ENCODE data around the gene TBCC. TPM values are rescaled to one million over a fixed set of nuclear protein-coding genes. Genes with fewer than 3 reads are reported as not detected.

Gene TBCC
- total and polyA plus RNA-seq, 10 of the 15 experiments (the other 5 are each of a cell fraction or from before 2014, with no cell fraction given): 2.5 to 41.9 (median 20.3) TPM

DNA sequence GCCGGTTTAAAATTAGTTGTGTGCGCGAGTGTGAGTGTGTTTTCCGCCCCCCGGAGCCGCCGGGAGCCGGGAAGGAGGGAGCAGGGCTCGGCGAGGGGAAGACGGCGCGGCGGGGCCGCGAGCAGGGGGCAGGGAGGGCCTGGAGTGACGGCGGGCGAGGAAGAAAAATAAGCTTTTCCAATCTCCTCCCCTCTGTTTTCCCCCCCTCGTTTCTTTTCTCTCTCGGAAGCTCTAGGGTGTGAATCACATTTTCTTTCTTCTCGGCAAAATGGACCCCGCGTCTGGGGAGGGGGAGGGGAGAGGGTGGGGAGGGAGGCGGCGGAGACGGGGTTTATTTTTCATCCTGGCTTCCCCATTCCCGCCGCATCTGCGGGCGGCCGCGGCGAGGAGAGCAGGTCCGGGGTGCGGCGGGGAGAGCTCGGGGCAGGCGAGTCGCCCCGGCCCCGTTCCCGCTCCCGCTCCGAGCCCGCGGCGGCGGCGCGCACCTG, 36.8 kb upstream of the TBCC start (continued):
- TF ChIP-seq, protein P1, sequence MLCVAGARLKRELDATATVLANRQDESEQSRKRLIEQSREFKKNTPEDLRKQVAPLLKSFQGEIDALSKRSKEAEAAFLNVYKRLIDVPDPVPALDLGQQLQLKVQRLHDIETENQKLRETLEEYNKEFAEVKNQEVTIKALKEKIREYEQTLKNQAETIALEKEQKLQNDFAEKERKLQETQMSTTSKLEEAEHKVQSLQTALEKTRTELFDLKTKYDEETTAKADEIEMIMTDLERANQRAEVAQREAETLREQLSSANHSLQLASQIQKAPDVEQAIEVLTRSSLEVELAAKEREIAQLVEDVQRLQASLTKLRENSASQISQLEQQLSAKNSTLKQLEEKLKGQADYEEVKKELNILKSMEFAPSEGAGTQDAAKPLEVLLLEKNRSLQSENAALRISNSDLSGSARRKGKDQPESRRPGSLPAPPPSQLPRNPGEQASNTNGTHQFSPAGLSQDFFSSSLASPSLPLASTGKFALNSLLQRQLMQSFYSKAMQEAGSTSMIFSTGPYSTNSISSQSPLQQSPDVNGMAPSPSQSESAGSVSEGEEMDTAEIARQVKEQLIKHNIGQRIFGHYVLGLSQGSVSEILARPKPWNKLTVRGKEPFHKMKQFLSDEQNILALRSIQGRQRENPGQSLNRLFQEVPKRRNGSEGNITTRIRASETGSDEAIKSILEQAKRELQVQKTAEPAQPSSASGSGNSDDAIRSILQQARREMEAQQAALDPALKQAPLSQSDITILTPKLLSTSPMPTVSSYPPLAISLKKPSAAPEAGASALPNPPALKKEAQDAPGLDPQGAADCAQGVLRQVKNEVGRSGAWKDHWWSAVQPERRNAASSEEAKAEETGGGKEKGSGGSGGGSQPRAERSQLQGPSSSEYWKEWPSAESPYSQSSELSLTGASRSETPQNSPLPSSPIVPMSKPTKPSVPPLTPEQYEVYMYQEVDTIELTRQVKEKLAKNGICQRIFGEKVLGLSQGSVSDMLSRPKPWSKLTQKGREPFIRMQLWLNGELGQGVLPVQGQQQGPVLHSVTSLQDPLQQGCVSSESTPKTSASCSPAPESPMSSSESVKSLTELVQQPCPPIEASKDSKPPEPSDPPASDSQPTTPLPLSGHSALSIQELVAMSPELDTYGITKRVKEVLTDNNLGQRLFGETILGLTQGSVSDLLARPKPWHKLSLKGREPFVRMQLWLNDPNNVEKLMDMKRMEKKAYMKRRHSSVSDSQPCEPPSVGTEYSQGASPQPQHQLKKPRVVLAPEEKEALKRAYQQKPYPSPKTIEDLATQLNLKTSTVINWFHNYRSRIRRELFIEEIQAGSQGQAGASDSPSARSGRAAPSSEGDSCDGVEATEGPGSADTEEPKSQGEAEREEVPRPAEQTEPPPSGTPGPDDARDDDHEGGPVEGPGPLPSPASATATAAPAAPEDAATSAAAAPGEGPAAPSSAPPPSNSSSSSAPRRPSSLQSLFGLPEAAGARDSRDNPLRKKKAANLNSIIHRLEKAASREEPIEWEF (IDR thresholded peaks at IDR 0.05; ENCODE audit: insufficient replicate concordance, low read depth, low read length): no peak
- TF ChIP-seq CREM (IDR thresholded peaks at IDR 0.05; ENCODE audit: low read depth): no peak
- TF ChIP-seq RB1 (IDR thresholded peaks at IDR 0.05; ENCODE audit: borderline replicate concordance): no peak
- TF ChIP-seq, protein P2, sequence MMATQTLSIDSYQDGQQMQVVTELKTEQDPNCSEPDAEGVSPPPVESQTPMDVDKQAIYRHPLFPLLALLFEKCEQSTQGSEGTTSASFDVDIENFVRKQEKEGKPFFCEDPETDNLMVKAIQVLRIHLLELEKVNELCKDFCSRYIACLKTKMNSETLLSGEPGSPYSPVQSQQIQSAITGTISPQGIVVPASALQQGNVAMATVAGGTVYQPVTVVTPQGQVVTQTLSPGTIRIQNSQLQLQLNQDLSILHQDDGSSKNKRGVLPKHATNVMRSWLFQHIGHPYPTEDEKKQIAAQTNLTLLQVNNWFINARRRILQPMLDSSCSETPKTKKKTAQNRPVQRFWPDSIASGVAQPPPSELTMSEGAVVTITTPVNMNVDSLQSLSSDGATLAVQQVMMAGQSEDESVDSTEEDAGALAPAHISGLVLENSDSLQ (IDR thresholded peaks at IDR 0.05): peak; percentile 49
- TF ChIP-seq POLR2A (IDR thresholded peaks at IDR 0.05; ENCODE audit: low read depth, low read length): no peak
- TF ChIP-seq ZBED1 (IDR thresholded peaks at IDR 0.05; ENCODE audit: borderline replicate concordance): no peak
- TF ChIP-seq SUPT20H (IDR thresholded peaks at IDR 0.05; ENCODE audit: borderline replicate concordance, control insufficient read depth, low read depth, low read length): no peak
